HK-2 (cell line): ENCODE measurements around the gene SDC3.

Experiments
- DNase-seq: peaks from one replicate; pipeline ENCODE4 v3.0.0-alpha.2; 2018; ENCODE audit not compliant: unreplicated experiment

The SDC3 gene

GRCh38 chr1:30888975-30889374, 19.6 kb downstream of the SDC3 start:
- DNase-seq = no peak

GRCh38 chr1:30888391-30888790, 20.2 kb downstream of the SDC3 start:
- peak; percentile 46 for DNase-seq

GRCh38 chr1:30887485-30888315, 20.9 kb downstream of the SDC3 start:
- no peak for DNase-seq

DNA sequence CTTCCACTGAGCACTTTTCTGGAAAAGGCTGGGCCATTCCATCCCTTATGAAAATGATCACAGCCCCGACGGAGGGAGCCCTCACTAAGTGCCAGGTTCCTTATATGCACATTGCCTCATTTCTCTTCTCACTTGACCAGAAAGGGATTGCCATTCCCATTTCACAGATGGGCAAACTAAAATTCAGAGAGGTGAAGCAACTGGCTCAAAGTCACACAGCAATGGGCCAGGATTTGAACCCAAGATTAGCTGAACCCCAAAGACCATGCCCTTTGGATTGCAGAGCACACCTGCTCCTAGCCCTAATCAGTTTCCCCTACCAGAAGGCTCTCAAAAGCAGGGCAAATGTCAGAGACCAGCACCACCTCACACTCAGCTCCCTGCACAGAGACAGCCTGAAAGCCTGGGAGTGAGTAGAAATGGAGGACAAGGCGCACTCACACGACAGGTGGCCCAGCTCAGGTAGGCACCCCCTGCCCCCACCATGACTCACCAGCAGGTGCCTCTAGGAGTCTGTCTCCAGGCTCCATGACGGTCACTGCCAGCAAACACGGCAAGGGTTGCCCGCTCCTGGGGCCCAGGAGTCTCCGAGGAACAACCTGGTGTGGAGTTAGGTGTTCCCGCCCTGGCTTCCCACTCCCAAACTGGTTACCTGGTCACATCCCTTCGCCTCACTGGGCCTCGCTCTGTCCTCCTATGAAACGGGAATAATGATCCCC, 21.7 kb downstream of the SDC3 start:
- no peak for DNase-seq

- DNase-seq = no peak
Observed at GRCh38 chr1:30885570-30886522, 22.7 kb downstream of the SDC3 start.

DNA sequence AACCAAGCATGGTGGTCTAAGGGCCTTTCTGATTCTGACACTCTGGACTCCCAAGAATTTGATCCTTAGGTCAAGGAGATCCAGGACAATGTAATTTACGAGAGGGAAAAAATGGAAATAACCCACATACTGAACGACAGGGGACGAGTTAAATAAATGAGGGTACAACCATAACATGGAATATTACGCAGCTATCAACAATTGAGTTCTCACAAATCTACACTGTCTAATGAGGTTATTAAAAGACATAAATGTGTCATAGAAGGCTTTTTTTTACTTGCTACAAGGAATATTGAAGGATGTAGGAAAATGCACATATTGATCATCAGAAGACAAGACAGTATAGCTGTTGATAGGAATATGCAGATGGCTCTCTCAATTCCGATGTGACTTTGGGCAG, 23.8 kb downstream of the SDC3 start:
- no peak for DNase-seq

GRCh38 chr1:30883389-30884172, 25.0 kb downstream of the SDC3 start:
- no peak for DNase-seq

GRCh38 chr1:30882678-30883388, 25.7 kb downstream of the SDC3 start:
- DNase-seq = no peak

- DNase-seq = no peak
Observed at GRCh38 chr1:30881319-30882181, 27.0 kb downstream of the SDC3 start.

GRCh38 chr1:30880678-30881318, 27.8 kb downstream of the SDC3 start:
- DNase-seq = no peak

DNA sequence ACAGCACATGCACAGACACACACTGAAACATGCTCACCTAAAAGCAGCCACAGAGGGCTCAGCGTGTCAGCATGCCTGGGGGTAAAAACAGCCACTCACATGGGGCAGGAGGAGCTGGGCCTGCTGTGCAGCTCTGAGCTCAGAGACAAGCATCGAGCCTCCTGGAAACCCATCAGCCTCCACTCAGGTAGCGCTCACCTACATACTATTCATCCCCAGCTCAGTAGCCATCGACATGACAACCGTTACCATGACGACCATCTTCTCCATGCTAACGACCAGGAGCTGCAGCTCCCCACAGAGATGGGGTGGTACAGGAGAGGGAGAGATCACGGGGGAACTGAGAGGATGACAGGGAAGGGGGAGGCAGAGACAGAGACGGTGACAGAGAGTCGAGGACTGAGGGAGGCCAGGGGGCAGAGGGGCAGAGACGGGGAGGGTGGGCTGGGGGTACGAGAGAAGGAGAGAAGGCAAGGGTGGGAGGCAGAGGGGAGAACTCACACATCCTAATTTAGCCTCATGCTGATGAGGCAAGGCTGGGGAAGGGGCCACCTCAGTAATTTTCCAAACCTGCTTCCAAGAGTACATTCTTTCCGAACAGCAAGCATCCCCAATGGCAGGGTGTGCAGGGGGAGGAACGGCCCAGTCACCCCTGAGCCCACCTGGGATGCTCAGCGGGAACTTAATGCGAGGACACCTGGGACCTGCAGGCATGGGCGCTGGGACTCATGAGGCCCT, 28.4 kb downstream of the SDC3 start:
- no peak for DNase-seq

GRCh38 chr1:30879126-30879786, 29.3 kb downstream of the SDC3 start:
- no peak for DNase-seq

DNA sequence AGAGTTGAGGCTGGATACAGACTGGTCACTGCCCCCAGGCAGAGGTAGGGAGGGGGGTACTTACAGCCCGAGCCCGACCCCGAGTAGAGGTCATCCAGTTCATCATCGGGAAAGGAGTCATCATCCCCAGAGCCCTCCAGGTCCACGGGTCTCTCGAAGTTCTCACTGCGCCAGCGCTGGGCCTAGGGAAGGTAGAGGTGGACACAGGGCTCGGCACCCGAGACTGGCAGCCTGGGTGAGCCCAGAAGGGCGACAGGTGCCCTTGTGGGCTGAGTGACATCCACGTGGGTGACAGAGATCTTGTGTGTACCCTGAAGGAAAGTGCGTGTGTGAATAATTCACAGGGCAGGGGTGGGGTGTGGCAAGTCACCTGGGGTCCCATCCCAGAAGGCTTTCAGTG, 30.0 kb downstream of the SDC3 start:
- no peak for DNase-seq

- DNase-seq = no peak
Observed at GRCh38 chr1:30878016-30878415, 30.5 kb downstream of the SDC3 start.

DNA sequence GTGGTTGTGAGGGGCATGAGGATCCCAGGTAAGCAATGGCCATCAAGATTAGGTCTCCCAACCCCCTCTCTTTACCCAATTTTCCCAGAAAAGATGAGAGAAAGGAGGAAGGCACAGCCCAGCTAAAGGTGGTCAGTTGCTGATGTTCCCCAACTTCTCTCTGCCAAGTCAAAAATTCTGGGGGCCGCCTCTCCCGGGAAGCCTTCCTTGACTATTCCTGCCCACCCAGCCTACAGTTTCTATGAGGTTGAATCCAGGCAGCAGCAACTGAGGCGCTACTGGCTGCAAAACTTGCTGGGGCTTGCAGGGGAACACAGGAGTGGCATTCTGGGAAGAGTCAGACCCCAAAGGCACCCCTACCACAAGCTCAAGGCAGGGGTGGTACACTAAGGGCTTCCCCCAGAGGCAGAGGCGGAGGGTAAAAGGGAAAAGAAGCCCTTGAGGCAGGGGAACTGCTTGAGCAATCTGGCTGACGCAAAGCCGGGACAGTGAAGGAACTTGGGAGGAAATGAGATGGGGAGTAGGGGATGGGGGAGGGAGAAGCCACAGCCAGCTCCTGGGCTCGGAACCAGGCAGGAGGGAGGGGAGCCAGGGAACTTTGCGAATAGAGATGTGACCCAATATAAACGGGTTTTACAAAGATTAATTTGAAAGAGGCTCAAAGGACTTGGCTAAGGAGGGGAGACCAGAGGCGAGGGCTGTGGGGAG, 31.2 kb downstream of the SDC3 start:
- no peak for DNase-seq

GRCh38 chr1:30876451-30877204, 31.9 kb downstream of the SDC3 start:
- no peak for DNase-seq

GRCh38 chr1:30875916-30876315, 32.6 kb downstream of the SDC3 start:
- DNase-seq = no peak
